ENCODE results near the gene CDHR5.

CDHR5 gene

GRCh38 chr11:610146-610801 is 14.5 kb downstream of the CDHR5 start:
- DNase-seq (ENCODE audit: low read depth), result no peak

GRCh38 chr11:609341-609811 is 15.4 kb downstream of the CDHR5 start:
- DNase-seq (ENCODE audit: low read depth), result no peak

- DNase-seq (ENCODE audit: low read depth), result no peak
These were observed 15.9 kb downstream of the CDHR5 start for GRCh38 chr11:608791-609251.

- DNase-seq (ENCODE audit: low read depth), result no peak
These were observed 16.6 kb downstream of the CDHR5 start for GRCh38 chr11:607971-608659.

GRCh38 chr11:607020-607780 is 17.6 kb downstream of the CDHR5 start:
- no peak for DNase-seq (ENCODE audit: low read depth)

- DNase-seq (ENCODE audit: low read depth), result no peak
These were observed 18.5 kb downstream of the CDHR5 start for GRCh38 chr11:606245-606644.

GRCh38 chr11:605286-606129 is 19.2 kb downstream of the CDHR5 start:
- DNase-seq (ENCODE audit: low read depth), result no peak

- DNase-seq (ENCODE audit: low read depth), result no peak
These were observed 21.6 kb downstream of the CDHR5 start for GRCh38 chr11:603154-603553.

GRCh38 chr11:601573-602245 is 23.0 kb downstream of the CDHR5 start:
- DNase-seq (ENCODE audit: low read depth), result no peak

GRCh38 chr11:598005-598680 is 26.6 kb downstream of the CDHR5 start:
- DNase-seq (ENCODE audit: low read depth), result no peak

- no peak for DNase-seq (ENCODE audit: low read depth)
These were observed 27.5 kb downstream of the CDHR5 start for GRCh38 chr11:597166-597725.

GRCh38 chr11:596374-596773 is 28.4 kb downstream of the CDHR5 start:
- no peak for DNase-seq (ENCODE audit: low read depth)

- DNase-seq (ENCODE audit: low read depth), result no peak
These were observed 29.4 kb downstream of the CDHR5 start for GRCh38 chr11:595400-595799.

- no peak for DNase-seq (ENCODE audit: low read depth)
These were observed 31.4 kb downstream of the CDHR5 start for GRCh38 chr11:593347-593746.

GRCh38 chr11:592918-593317 is 31.8 kb downstream of the CDHR5 start:
- no peak for DNase-seq (ENCODE audit: low read depth)

GRCh38 chr11:592501-592900 is 32.3 kb downstream of the CDHR5 start:
- no peak for DNase-seq (ENCODE audit: low read depth)

- DNase-seq (ENCODE audit: low read depth), result no peak
These were observed 33.8 kb downstream of the CDHR5 start for GRCh38 chr11:590997-591396.

- DNase-seq (ENCODE audit: low read depth), result no peak
These were observed 35.0 kb downstream of the CDHR5 start for GRCh38 chr11:589798-590197.

- peak; percentile 41 for DNase-seq (ENCODE audit: low read depth)
These were observed 36.8 kb downstream of the CDHR5 start for GRCh38 chr11:587978-588380.

- no peak for DNase-seq (ENCODE audit: low read depth)
These were observed 37.2 kb downstream of the CDHR5 start for GRCh38 chr11:587546-587945.
